ENCODE measurements around the gene MTR.

MTR gene

GRCh38 chr1:236779312-236779711, 15.8 kb upstream of the MTR start:
- DNase-seq: no peak

- no peak for DNase-seq
These were observed 9.6 kb upstream of the MTR start for GRCh38 chr1:236785477-236785876.

GRCh38 chr1:236786453-236786852, 8.6 kb upstream of the MTR start:
- DNase-seq: no peak

GRCh38 chr1:236794585-236795034, 482 bp upstream of the MTR start:
- DNase-seq: no peak

- peak; percentile 36 for DNase-seq
These were observed 920 bp downstream of the MTR start for GRCh38 chr1:236795757-236796667.

- no peak for DNase-seq
These were observed 3.9 kb downstream of the MTR start for GRCh38 chr1:236799001-236799400.

- no peak for DNase-seq
These were observed 5.0 kb downstream of the MTR start for GRCh38 chr1:236800002-236800620.

- no peak for DNase-seq
These were observed 5.5 kb downstream of the MTR start for GRCh38 chr1:236800623-236801022.

- DNase-seq: no peak
These were observed 7.2 kb downstream of the MTR start for GRCh38 chr1:236802264-236802663.

- no peak for DNase-seq
These were observed 11.5 kb downstream of the MTR start for GRCh38 chr1:236806634-236807033.

GRCh38 chr1:236808005-236808404, 12.9 kb downstream of the MTR start:
- DNase-seq: no peak

- DNase-seq: no peak
These were observed 13.6 kb downstream of the MTR start for GRCh38 chr1:236808564-236809130.

GRCh38 chr1:236809148-236809547, 14.1 kb downstream of the MTR start:
- DNase-seq: no peak

GRCh38 chr1:236810018-236810417, 14.9 kb downstream of the MTR start:
- no peak for DNase-seq

GRCh38 chr1:236812334-236813030, 17.4 kb downstream of the MTR start:
- no peak for DNase-seq

GRCh38 chr1:236815941-236816340, 20.8 kb downstream of the MTR start:
- no peak for DNase-seq

GRCh38 chr1:236819856-236820255, 24.8 kb downstream of the MTR start:
- no peak for DNase-seq

GRCh38 chr1:236821091-236821627, 26.1 kb downstream of the MTR start:
- DNase-seq: no peak

- no peak for DNase-seq
These were observed 28.5 kb downstream of the MTR start for GRCh38 chr1:236823559-236823958.

GRCh38 chr1:236829085-236829484, 34.0 kb downstream of the MTR start:
- DNase-seq: no peak

GRCh38 chr1:236830116-236830515, 35.0 kb downstream of the MTR start:
- DNase-seq: no peak

GRCh38 chr1:236830560-236830959, 35.5 kb downstream of the MTR start:
- DNase-seq: no peak

GRCh38 chr1:236833575-236833974, 38.5 kb downstream of the MTR start:
- DNase-seq: no peak

All from fibroblast of skin of abdomen (primary cell).